MM.1S (cell line): ENCODE results near the gene IL22RA1.

Experiments
- DNase-seq: peaks from one replicate; pipeline ENCODE4 v3.0.0-alpha.2; 2015
- H2AFZ ChIP-seq: fragments of 300-600 bp; sonication (generic); 2 replicates; pipeline ENCODE4 v1.6.0; 2016; ENCODE audit warnings: antibody characterized with exemption, low read length
- H3F3A ChIP-seq: fragments of 300-600 bp; sonication (generic); 2 replicates; pipeline ENCODE4 v1.6.1; 2016; ENCODE audit warnings: mild to moderate bottlenecking, antibody characterized with exemption, low read length, moderate library complexity, mixed read lengths; ENCODE audit not compliant: insufficient read depth
- H3K27ac ChIP-seq: fragments of 300-600 bp; sonication (generic); 2 replicates; pipeline ENCODE4 v1.5.1; 2016; ENCODE audit warnings: mild to moderate bottlenecking, low read length
- H3K27me3 ChIP-seq: fragments of 300-600 bp; sonication (generic); replicated peaks from 2 replicates; pipeline ENCODE4 v1.6.0; 2016; ENCODE audit warnings: low read length; ENCODE audit not compliant: insufficient read depth
- H3K36me3 ChIP-seq: fragments of 300-600 bp; sonication (generic); replicated peaks from 2 replicates; pipeline ENCODE4 v1.6.1; 2016; ENCODE audit warnings: mild to moderate bottlenecking, low read length, mixed read lengths; ENCODE audit not compliant: insufficient read depth
- H3K4me1 ChIP-seq: fragments of 300-600 bp; sonication (generic); 2 replicates; pipeline ENCODE4 v1.6.1; 2016; ENCODE audit warnings: low read length, mixed read lengths
- H3K4me2 ChIP-seq: fragments of 300-600 bp; sonication (generic); 2 replicates; pipeline ENCODE4 v1.6.0; 2016; ENCODE audit warnings: low read depth, low read length
- H3K4me3 ChIP-seq: fragments of 300-600 bp; sonication (generic); 2 replicates; pipeline ENCODE4 v1.5.1; 2016; ENCODE audit warnings: low read length, mixed read lengths
- H3K79me2 ChIP-seq: fragments of 300-600 bp; sonication (generic); 2 replicates; pipeline ENCODE4 v1.6.1; 2016; ENCODE audit warnings: mixed run types, low read length, mixed read lengths
- H3K9ac ChIP-seq: fragments of 300-600 bp; sonication (generic); 2 replicates; pipeline ENCODE4 v1.6.1; 2016; ENCODE audit warnings: low read length, mixed read lengths
- H3K9me2 ChIP-seq: fragments of 300-600 bp; sonication (generic); replicated peaks from 2 replicates; pipeline ENCODE4 v1.6.1; 2016; ENCODE audit warnings: mild to moderate bottlenecking, low read length, mixed read lengths; ENCODE audit not compliant: insufficient read depth
- H3K9me3 ChIP-seq: fragments of 300-600 bp; sonication (generic); replicated peaks from 2 replicates; pipeline ENCODE4 v1.6.1; 2016; ENCODE audit warnings: mild to moderate bottlenecking, low read length, mixed read lengths; ENCODE audit not compliant: insufficient read depth
- H4K20me1 ChIP-seq: fragments of 300-600 bp; sonication (generic); 2 replicates; pipeline ENCODE4 v1.6.1; 2016; ENCODE audit warnings: mild to moderate bottlenecking, low read length, moderate library complexity, mixed read lengths; ENCODE audit not compliant: insufficient read depth
- CTCF ChIP-seq: fragments of 300-600 bp; sonication (generic); IDR thresholded peaks from 2 replicates; pipeline ENCODE4 v1.5.1; 2016; ENCODE audit warnings: antibody characterized with exemption, low read length, mixed read lengths
- EZH2 ChIP-seq: fragments of 300-600 bp; sonication (generic); optimal IDR thresholded peaks from 2 replicates; pipeline ENCODE3; 2017; ENCODE audit warnings: low read depth, mild to moderate bottlenecking, antibody characterized with exemption, low read length, mixed read lengths
- EZH2phosphoT487 ChIP-seq: fragments of 300-600 bp; sonication (generic); IDR thresholded peaks from 2 replicates; pipeline ENCODE4 v1.6.1; 2018; ENCODE audit warnings: antibody characterized with exemption, low read length

The IL22RA1 gene

GRCh38 chr1:24110642-24111261 lies 32.2 kb downstream of the IL22RA1 start:
- H3K79me2 ChIP-seq = no peaks in the 10 kb centered on the region
- H3K4me3 ChIP-seq = no peak overlapping the region
- TF ChIP-seq EZH2phosphoT487 (no peak), EZH2 (no peak), CTCF (no peak)
- H3K27ac ChIP-seq = no peak overlapping the region
- H3K4me2 ChIP-seq = no peak overlapping the region
- H3K9me2 ChIP-seq = no peaks in the 10 kb centered on the region
- no peaks in the 10 kb centered on the region for H3K4me1 ChIP-seq
- no peak for DNase-seq
- no peaks in the 10 kb centered on the region for H4K20me1 ChIP-seq
- H3K36me3 ChIP-seq = no peaks in the 10 kb centered on the region
- no peaks in the 10 kb centered on the region for H3K27me3 ChIP-seq
- H3K9me3 ChIP-seq = no peaks in the 10 kb centered on the region
- no peaks in the 10 kb centered on the region for H3F3A ChIP-seq
- no peak overlapping the region for H2AFZ ChIP-seq
- H3K9ac ChIP-seq = no peak overlapping the region

- H3K4me3 ChIP-seq = no peak overlapping the region
These were observed 33.1 kb downstream of the IL22RA1 start for GRCh38 chr1:24109686-24110475.

GRCh38 chr1:24109166-24109483 lies 33.8 kb downstream of the IL22RA1 start:
- Histone ChIP-seq H4K20me1 (no peaks in the 10 kb centered on the region), H3K4me2 (no peak overlapping the region), H3K79me2 (no peaks in the 10 kb centered on the region), H3K36me3 (no peaks in the 10 kb centered on the region), H3K27ac (no peak overlapping the region), H3K9me3 (no peaks in the 10 kb centered on the region), H3K9ac (no peak overlapping the region), H3K27me3 (no peaks in the 10 kb centered on the region), H2AFZ (no peak overlapping the region), H3K9me2 (no peaks in the 10 kb centered on the region), H3K4me1 (no peaks in the 10 kb centered on the region), H3F3A (no peaks in the 10 kb centered on the region), H3K4me3 (no peak overlapping the region)
- DNase-seq = no peak
- TF ChIP-seq EZH2 = no peak
- TF ChIP-seq EZH2phosphoT487 = no peak
- TF ChIP-seq CTCF = no peak

More at GRCh38 chr1:24109686-24110475, 33.1 kb downstream of the IL22RA1 start:
- no peaks in the 10 kb centered on the region for H4K20me1 ChIP-seq
- no peak for DNase-seq
- no peaks in the 10 kb centered on the region for H3K79me2 ChIP-seq
- H3K4me1 ChIP-seq = no peaks in the 10 kb centered on the region
- H3K9me2 ChIP-seq = no peaks in the 10 kb centered on the region
- H2AFZ ChIP-seq = no peak overlapping the region
- TF ChIP-seq CTCF (no peak), EZH2 (no peak), EZH2phosphoT487 (no peak)
- H3K36me3 ChIP-seq = no peaks in the 10 kb centered on the region
- no peaks in the 10 kb centered on the region for H3F3A ChIP-seq
- no peak overlapping the region for H3K9ac ChIP-seq
- H3K27ac ChIP-seq = no peak overlapping the region
- H3K27me3 ChIP-seq = no peaks in the 10 kb centered on the region
- H3K9me3 ChIP-seq = no peaks in the 10 kb centered on the region
- no peak overlapping the region for H3K4me2 ChIP-seq
